ENCODE measurements around the gene PTPN2.

GRCh38 chr18:12747530-12748315 lies 136.3 kb downstream of the PTPN2 start:
- no peak for TF ChIP-seq CTCF (IDR thresholded peaks at IDR 0.05)
- TF ChIP-seq POLR2A (IDR thresholded peaks at IDR 0.05) = no peak

All from heart left ventricle (tissue), 13 donors.